GM19468 (cell line): Measurements from ENCODE around the gene DCC.
"Not testable (repeated sequence)": the region's sequence is repeated elsewhere in the genome, so short reads cannot be mapped to it uniquely, and the experiment has no call there.

ENCODE experiments used
- ATAC-seq: cut with Tn5 transposase; IDR thresholded peaks from one replicate; pipeline ENCODE4 v1.9.1; 2021; ENCODE audit warnings: mild to moderate bottlenecking, moderate library complexity, moderate number of reproducible peaks; ENCODE audit not compliant: unreplicated experiment; ENCODE audit errors: extremely low read depth

DCC gene

GRCh38 chr18:53421869-53422268 lies 1081.9 kb downstream of the DCC start:
- no peak for ATAC-seq

GRCh38 chr18:53422896-53423295 lies 1082.9 kb downstream of the DCC start:
- no peak for ATAC-seq

DNA sequence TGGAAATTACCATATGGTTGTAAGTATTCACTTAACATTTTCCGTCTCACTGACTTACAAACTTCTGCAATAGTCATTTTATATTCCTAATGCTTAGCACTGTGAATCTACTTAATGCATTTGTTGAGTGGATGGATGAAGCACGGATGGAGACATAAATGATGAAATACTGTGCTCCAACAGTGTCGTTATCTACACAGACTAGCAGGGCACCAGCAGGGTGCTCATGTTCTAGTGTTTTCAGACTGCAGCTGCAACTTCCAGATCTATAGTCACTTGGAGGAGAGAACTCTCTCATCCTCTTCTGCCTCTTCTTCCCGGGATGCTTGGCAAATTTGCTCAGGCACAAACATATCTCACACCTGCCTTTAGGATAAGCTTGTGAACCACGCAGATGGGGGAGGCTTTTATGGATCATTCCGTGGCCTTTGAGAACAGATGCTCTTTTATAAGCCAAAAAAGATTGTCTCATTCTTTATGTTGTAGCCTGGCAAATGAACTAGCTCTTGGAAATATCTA lies 1086.7 kb downstream of the DCC start:
- ATAC-seq: no peak

GRCh38 chr18:53441761-53442414 lies 1101.9 kb downstream of the DCC start:
- no peak for ATAC-seq

DNA sequence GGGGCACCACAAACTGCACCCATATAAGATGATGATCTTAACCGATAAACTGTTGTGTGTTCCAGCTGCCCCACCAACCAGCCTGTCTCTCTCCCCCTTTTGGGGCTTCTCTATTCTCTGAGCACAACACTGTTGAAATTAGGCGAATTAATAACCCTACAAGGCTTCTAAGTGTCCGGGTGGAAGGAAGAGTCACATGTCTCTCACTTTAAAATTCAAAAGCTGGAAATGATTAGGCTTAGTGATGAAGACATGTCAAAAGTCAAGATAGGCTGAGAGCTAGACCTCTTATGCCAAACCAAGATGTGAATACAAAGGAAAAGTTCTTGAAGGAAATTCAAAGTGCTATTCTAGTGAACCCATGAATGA lies 1102.4 kb downstream of the DCC start:
- no peak for ATAC-seq

GRCh38 chr18:53443336-53443735 lies 1103.3 kb downstream of the DCC start:
- no peak for ATAC-seq

GRCh38 chr18:53443831-53444230 lies 1103.8 kb downstream of the DCC start:
- no peak for ATAC-seq

DNA sequence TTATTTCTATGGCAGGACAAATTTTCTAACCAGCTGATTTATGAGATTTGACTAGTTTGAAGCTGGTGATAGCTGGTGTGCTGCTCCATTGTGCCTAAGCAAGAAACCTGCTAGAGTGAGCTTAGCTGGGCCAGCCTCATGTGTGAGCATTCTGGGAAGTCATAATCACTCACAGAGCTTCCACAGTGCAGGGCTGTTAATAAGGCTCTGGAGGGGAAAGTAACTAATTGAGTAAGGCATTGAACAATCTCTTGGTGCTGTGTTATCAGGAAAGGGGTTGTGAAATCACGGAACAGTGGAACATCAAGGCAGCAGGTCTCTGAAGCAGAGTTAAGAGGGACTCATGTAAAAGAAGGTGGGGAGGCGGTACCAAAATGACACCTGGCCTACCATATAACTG lies 1111.9 kb downstream of the DCC start:
- ATAC-seq: no peak

- ATAC-seq: no peak
Observed at GRCh38 chr18:53457068-53457467, 1117.1 kb downstream of the DCC start.

DNA sequence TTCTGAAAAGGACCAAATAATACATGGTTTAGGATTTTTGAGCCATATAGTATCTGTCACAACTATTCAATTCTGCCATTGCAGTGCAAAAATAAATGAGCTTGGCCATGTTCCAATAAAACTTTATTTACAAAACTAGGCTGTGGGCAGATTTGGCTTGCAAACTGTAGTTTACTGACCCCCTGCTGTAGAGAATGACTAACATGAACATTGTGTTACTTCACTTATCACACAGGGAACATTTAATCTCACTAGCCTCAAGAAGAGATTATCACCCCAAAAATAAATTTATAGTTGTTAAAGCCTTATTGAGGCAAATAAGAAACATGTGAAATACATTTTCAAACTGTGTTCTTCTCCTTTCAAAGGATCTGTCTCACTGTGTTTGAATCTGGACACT lies 1118.3 kb downstream of the DCC start:
- no peak for ATAC-seq

GRCh38 chr18:53458944-53459580 lies 1119.1 kb downstream of the DCC start:
- no peak for ATAC-seq

DNA sequence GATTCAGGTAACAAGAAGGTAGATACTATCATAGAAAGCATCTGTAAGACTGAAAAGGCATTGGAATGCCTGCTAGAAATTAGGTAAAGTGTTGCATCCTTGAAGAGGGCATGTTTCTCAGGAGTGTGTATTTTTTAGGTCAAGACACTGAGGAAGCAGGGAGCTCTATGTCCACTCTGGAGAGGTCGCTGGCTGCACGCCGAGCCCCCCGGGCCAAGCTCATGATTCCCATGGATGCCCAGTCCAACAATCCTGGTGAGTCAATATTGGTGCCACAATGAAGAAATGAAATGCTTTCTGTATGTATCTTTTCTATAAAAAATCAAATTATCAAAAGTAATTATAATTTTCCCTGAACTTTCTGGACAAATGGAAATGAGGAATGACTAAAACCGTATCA lies 1127.8 kb downstream of the DCC start:
- no peak for ATAC-seq

DNA sequence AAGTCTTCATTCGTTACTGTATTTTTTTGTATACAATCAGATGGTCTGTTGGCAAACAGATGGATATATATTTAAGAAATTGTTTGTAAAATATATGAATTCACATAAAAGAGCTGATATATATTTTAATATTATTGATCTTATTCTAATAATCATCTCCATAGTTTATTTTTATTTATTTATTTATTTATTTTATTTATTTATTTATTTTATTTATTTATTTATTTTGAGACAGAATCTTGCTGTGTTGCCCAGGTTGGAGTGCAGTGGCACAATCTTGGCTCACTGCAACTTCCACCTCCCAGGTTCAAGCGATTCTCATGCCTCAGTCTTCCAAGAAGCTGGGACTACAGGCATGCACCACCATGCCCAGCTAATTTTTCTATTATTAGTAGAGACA lies 1128.2 kb downstream of the DCC start:
- not testable (repeated sequence) for ATAC-seq

GRCh38 chr18:53472546-53472945 lies 1132.5 kb downstream of the DCC start:
- ATAC-seq: no peak

- ATAC-seq: no peak
Observed at GRCh38 chr18:53478155-53478554, 1138.2 kb downstream of the DCC start.

DNA sequence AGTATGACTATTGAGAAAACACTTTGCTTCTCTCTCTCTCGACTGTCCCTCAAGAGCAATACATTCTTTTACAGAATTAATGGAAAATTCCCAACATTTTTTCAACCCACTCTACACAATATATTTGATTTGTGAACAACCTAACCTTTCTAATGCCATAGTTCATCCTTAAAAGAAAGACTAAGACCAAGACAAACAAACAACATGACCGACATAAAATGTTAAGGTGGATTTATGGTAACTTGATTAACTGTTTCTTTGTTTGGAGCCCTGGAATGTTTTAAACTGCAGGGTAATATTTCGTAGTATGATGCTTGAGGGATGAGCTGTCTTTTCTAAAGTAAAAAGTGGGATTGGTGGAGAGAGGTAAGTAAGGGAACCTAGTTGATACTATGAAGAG lies 1146.3 kb downstream of the DCC start:
- no peak for ATAC-seq

DNA sequence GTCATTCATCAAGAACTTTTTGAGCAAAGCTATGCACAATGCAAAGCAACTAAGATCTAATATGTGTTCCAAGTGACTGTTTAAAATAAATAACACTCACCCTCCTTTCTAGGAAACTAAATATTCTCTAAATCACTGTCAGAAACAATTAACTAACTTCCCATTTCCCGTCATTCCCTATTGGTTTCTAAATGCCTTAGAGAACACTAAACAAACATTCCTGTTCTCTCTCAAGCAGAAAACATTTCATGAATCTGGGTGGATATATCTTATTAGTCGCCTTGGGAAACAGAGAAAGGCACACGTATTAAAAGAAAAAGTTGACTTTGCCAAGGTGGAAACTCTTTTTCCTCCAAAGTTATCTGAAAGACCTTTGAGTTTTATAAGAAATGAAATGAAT lies 1149.3 kb downstream of the DCC start:
- ATAC-seq: no peak

DNA sequence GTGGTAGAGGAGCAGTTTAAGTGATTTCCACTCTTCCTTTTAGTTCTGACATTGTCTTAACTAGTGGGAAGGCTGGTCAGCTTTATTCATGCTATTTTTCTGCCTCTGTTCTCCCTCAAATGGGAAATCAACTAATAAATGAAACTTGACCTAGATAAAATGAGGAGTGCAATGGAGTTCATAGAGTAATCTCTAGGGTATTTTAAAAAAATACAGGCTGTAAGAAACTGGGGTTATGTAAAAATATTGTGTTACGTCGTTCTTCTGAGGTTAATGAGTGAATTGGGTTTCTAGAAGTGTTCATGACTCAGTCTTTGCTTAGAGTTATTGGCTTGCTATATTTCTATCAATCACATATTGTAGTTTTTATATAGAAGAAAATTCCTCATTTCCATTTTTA lies 1150.0 kb downstream of the DCC start:
- no peak for ATAC-seq

GRCh38 chr18:53496028-53496427 lies 1156.0 kb downstream of the DCC start:
- no peak for ATAC-seq

- ATAC-seq: no peak
Observed at GRCh38 chr18:53503914-53504441, 1164.0 kb downstream of the DCC start.

GRCh38 chr18:53508529-53508928 lies 1168.5 kb downstream of the DCC start:
- no peak for ATAC-seq

DNA sequence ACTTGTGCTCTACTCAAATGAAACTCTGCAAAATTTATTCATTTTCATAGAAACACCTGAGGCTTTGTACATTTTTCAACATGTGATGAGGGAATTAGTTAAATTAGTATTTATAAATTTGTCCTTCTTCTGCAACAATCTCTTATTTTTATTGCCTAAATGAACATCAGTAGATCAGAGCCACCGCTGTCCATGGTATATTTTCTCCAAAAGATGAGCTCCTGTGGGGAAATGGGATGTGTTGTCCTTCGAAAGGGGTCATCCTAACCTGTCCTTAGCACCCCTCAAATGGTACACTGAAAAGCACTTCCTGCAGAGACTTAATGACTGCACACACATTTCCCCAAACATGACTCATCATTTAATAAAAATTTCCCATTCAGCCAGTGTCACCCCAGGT lies 1169.9 kb downstream of the DCC start:
- no peak for ATAC-seq
